WERI-Rb-1 (cell line): Measurements from ENCODE around the gene ITGA7.

Experiments
- DNase-seq: peaks from one replicate; pipeline ENCODE4 v3.0.0-alpha.2; 2020
- H3K27ac ChIP-seq: fragments of 250-450 bp; sonication (Bioruptor Pico); 2 replicates; pipeline ENCODE4 v1.5.1; 2020; ENCODE audit warnings: mild to moderate bottlenecking, moderate library complexity
- H3K27me3 ChIP-seq: fragments of 250-450 bp; sonication (Bioruptor Pico); 2 replicates; pipeline ENCODE4 v1.5.1; 2021; ENCODE audit warnings: mild to moderate bottlenecking, low read depth, moderate library complexity; ENCODE audit not compliant: insufficient read depth, severe bottlenecking
- H3K36me3 ChIP-seq: fragments of 250-450 bp; sonication (Bioruptor Pico); 2 replicates; pipeline ENCODE4 v1.5.1; 2020; ENCODE audit warnings: mild to moderate bottlenecking, moderate library complexity
- H3K4me3 ChIP-seq: 2 replicates; pipeline ENCODE4 v1.5.1; 2011; ENCODE audit warnings: low read depth, mild to moderate bottlenecking, control low read depth, low read length
- H3K9me3 ChIP-seq: fragments of 250-450 bp; sonication (Bioruptor Pico); 2 replicates; pipeline ENCODE4 v1.5.1; 2021; ENCODE audit warnings: mild to moderate bottlenecking, moderate library complexity; ENCODE audit not compliant: severe bottlenecking
- TF ChIP-seq, protein P1 (sequence below): IDR thresholded peaks from 2 replicates; pipeline ENCODE4 v1.5.1; 2011; ENCODE audit warnings: low read depth, mild to moderate bottlenecking, control low read depth, inconsistent platforms, low read length

The ITGA7 gene

DNA sequence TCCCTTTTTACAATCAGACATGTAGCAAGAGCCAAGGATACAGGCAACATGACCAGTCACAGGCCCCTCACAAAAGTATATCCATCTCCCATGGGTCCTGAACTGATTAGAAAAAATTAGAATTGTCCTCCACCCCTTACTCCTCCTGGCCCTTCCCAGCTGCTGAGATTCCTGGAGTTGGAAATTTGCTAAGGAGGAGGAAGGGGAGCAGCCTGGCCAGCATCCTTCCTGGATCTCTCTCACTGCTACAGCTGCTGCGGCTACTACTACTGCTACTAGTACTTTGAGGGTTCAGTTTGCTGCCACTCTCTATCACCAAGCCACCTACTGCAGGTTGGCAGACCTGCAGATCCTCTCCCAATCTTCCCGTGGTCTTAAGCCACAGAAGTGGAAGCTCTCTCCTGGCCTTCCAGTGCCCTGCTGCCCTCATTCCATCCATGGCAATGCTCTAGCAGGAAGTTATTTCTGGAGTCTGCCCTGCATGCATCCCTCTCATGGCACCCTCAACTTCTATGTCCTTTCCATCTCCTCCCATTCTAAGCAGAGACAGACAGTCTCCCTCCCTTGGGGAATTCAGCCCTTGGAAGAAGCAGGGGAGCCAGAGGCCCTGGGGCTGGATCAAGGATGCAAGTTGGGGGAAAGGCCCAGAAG lies 1.0 kb downstream of the ITGA7 start:
- Histone ChIP-seq H3K9me3 (no peaks in the 10 kb centered on the region), H3K4me3 (peak overlapping the region; percentile 72), H3K36me3 (no peaks in the 10 kb centered on the region), H3K27me3 (no peaks in the 10 kb centered on the region), H3K27ac (no peak overlapping the region)
- DNase-seq: no peak
- TF ChIP-seq, protein P1, sequence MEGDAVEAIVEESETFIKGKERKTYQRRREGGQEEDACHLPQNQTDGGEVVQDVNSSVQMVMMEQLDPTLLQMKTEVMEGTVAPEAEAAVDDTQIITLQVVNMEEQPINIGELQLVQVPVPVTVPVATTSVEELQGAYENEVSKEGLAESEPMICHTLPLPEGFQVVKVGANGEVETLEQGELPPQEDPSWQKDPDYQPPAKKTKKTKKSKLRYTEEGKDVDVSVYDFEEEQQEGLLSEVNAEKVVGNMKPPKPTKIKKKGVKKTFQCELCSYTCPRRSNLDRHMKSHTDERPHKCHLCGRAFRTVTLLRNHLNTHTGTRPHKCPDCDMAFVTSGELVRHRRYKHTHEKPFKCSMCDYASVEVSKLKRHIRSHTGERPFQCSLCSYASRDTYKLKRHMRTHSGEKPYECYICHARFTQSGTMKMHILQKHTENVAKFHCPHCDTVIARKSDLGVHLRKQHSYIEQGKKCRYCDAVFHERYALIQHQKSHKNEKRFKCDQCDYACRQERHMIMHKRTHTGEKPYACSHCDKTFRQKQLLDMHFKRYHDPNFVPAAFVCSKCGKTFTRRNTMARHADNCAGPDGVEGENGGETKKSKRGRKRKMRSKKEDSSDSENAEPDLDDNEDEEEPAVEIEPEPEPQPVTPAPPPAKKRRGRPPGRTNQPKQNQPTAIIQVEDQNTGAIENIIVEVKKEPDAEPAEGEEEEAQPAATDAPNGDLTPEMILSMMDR: no peak

DNA sequence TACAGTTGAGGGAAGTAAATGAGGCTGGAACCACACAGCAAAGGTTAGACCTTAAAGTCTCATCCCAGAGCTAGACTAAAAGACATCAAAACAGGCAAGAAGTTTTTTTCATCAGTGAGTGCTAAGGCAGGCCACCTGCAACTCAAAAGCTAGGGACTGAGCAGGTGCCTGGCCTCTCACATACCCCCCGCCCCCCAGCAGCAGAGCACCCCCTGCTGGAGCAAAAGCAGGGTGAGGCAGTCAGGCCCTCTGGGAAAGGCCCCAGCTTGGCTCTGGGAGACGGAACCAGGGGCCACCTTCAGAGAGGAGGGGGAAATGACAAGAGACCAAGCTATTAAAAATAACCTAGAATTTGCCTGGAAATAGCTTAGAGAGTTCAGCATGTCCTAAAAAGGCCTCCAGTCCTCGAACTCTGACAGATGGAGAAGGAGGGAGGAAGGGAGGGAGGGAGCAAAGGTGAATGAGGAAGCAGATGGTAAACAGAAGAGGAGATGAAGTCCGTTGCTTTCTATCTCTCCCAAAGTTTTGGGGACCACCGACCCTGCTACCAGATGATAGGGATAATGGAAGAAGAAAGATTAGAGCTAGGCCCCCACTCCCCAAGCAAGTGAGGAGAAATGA lies 1.8 kb downstream of the ITGA7 start:
- no peak overlapping the region for H3K4me3 ChIP-seq

DNA sequence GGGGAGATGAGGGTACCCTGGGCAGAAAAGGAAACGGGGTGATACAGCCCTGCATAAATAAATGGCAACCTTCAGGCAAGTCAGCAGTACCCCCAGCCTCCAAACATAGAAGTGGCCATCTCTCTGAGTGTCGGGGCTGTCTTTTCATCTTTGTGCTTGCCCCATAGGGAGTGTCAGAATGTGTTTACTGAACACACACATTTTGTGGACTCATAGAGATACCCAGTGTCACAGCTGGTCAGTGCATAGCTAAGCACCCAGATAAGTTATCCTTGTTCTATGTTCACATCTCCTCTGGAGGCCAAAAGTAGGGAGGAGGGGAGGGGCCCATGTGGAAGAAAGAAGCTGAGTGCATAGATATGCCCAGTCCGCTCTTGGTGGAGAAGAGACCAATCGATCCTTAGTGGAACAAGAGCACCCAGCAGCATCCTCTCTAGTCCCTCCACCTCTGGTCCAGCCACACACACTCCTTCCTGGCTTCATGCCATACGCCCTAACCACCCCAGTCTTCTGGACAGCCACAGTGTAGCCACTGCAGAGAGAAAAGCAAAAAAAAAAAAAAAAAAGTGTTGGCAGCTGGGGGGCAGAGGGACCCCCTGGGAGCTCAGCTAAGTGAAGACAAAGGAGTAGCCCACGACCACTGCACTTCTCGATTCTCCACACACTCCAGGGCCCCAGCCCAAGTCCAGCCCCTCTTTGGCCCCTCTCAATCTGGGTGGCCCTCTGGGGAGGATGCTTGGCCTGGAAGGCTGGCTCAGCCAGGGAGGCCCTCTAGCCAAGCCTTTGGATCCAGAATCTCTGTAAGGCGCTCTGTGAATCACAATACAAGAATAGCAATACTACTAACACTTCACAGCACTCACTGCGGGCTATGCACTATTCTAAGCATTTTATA lies 2.6 kb downstream of the ITGA7 start:
- no peaks in the 10 kb centered on the region for H3K27me3 ChIP-seq
- H3K27ac ChIP-seq: no peak overlapping the region
- no peaks in the 10 kb centered on the region for H3K9me3 ChIP-seq
- no peaks in the 10 kb centered on the region for H3K36me3 ChIP-seq
- TF ChIP-seq, protein P1: no peak
- no peak for DNase-seq
- H3K4me3 ChIP-seq: no peak overlapping the region

More for the DNA sequence above, 1.8 kb downstream of the ITGA7 start:
- peak; percentile 50 for DNase-seq
- TF ChIP-seq, protein P1: peak; percentile 65
- H3K27ac ChIP-seq: no peak overlapping the region
- H3K36me3 ChIP-seq: no peaks in the 10 kb centered on the region
- no peaks in the 10 kb centered on the region for H3K9me3 ChIP-seq
- H3K27me3 ChIP-seq: no peaks in the 10 kb centered on the region

DNA sequence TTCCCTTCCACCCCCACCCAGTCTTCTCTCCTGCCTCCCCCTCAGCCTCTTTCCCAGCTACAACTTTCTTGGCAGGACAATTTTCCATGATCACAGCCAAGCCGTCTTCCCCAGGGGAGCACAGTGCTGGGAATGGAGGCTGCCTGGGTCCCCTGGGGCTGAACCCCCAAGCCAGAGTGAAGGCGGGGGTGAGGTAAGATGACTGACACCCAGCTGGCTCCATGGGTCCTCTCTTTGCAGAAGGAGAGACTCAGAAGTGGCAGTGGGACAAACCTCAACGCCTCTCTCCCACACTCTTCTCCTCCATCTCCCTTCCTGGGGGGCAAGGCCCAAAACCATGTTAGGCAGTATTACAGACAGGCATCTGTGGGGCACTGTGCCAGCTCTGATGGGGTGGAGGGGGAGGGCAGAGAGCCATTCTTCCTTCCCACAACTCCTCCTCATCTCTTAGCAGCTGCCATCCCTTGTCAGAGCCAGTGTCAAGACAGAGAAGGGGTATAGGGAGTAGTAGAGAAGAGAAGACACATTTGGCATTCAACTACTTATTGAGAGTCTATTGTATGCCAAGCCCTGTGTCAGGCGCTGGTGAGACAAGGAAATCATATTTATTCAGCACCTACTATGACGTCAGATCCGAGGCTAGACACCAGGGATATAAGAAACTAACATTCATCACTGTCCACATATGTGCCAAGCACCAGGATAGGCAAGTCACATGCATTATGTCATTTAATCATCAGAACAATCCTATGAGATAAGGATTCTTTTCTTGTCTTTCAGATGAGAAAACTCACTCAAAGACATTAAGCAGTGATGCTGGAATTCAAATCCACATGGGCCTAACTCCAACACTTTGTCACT lies 3.6 kb downstream of the ITGA7 start:
- TF ChIP-seq, protein P1: no peak
- DNase-seq: no peak

DNA sequence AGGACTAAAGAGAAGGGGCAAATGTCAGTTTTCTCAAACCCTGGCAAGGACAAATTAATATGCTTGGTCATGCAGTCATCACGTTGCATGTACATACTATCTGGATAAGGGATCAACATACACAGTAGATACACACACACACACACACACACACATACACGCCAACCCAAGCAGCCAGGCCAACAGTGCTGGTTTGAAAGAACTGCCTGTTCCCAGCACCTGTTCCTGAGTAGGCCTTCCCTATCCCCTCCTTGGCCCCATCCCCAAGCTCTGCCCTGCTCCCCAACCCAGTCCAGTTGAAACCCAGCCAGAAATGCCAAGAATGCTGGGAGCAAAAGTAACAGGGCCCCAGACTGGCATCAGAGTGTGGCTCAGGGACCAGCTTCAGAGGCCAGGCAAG lies 4.4 kb downstream of the ITGA7 start:
- Histone ChIP-seq H3K27ac (no peak overlapping the region), H3K4me3 (no peak overlapping the region), H3K36me3 (no peaks in the 10 kb centered on the region), H3K27me3 (no peaks in the 10 kb centered on the region), H3K9me3 (no peaks in the 10 kb centered on the region)
- TF ChIP-seq, protein P1: no peak
- DNase-seq: no peak

More for the DNA sequence above, 3.6 kb downstream of the ITGA7 start:
- no peaks in the 10 kb centered on the region for H3K36me3 ChIP-seq
- no peaks in the 10 kb centered on the region for H3K27me3 ChIP-seq
- H3K27ac ChIP-seq: no peak overlapping the region
- H3K9me3 ChIP-seq: no peaks in the 10 kb centered on the region
- no peak overlapping the region for H3K4me3 ChIP-seq
